ENCODE data around the gene USP36.

USP36 gene

GRCh38 chr17:78832541-78832810 is 8.1 kb downstream of the USP36 start:
- no peak overlapping the region for H3K4me3 ChIP-seq (ENCODE audit: insufficient read length, low read depth)
- H3K9ac ChIP-seq (ENCODE audit: insufficient read length, low read depth), result no peak overlapping the region
- H3K27me3 ChIP-seq (ENCODE audit: insufficient read depth, insufficient read length), result no peaks in the 10 kb centered on the region
- DNase-seq (ENCODE audit: low read depth, low spot score), result no peak
- no peak for TF ChIP-seq ZNF274 (IDR thresholded peaks at IDR 0.05; ENCODE audit: low read depth, low read length)
- TF ChIP-seq YY1 (IDR thresholded peaks at IDR 0.05; ENCODE audit: insufficient read depth, insufficient read length), result no peak
- TF ChIP-seq SUZ12 (IDR thresholded peaks at IDR 0.05; ENCODE audit: extremely low read depth, insufficient read depth, insufficient read length), result no peak
- H3K9me3 ChIP-seq (ENCODE audit: insufficient read depth, low read length), result no peaks in the 10 kb centered on the region
- no peaks in the 10 kb centered on the region for H3K4me1 ChIP-seq (ENCODE audit: insufficient read depth, insufficient read length)
- peaks cover 96% of the 10 kb centered on the region for H3K36me3 ChIP-seq (ENCODE audit: insufficient read depth, insufficient read length, low read length)

- Histone ChIP-seq H3K4me1 (ENCODE audit: insufficient read depth, insufficient read length) (no peaks in the 10 kb centered on the region), H3K9ac (ENCODE audit: insufficient read length, low read depth) (no peak overlapping the region), H3K9me3 (ENCODE audit: insufficient read depth, low read length) (no peaks in the 10 kb centered on the region), H3K4me3 (ENCODE audit: insufficient read length, low read depth) (no peak overlapping the region), H3K27me3 (ENCODE audit: insufficient read depth, insufficient read length) (no peaks in the 10 kb centered on the region), H3K36me3 (ENCODE audit: insufficient read depth, insufficient read length, low read length) (peaks cover 96% of the 10 kb centered on the region)
- no peak for TF ChIP-seq YY1 (IDR thresholded peaks at IDR 0.05; ENCODE audit: insufficient read depth, insufficient read length)
- TF ChIP-seq ZNF274 (IDR thresholded peaks at IDR 0.05; ENCODE audit: low read depth, low read length), result no peak
- TF ChIP-seq SUZ12 (IDR thresholded peaks at IDR 0.05; ENCODE audit: extremely low read depth, insufficient read depth, insufficient read length), result no peak
- DNase-seq (ENCODE audit: low read depth, low spot score), result no peak
Observed at GRCh38 chr17:78831688-78832540, 8.7 kb downstream of the USP36 start.

DNA sequence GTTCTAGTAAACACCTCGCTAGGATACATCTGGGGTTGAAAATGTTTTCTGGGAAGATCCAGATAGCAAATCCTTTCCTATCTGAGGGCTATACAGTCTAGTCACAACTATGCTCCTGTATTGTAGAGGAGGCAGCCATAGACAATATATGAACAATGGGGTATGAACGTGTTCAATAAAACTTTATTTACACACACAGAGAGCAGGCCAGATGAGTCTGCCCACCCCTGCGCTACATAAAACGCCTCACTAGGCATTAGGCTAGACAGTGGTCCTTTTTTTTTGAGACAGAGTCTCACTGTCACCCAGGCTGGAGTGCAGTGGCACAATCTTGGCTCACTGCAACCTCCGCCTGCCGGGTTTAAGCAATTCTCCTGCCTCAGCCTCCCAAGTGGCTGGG is 11.1 kb downstream of the USP36 start:
- H3K4me3 ChIP-seq (ENCODE audit: insufficient read length, low read depth), result no peak overlapping the region
- peaks cover 96% of the 10 kb centered on the region for H3K36me3 ChIP-seq (ENCODE audit: insufficient read depth, insufficient read length, low read length)
- H3K9ac ChIP-seq (ENCODE audit: insufficient read length, low read depth), result no peak overlapping the region
- H3K9me3 ChIP-seq (ENCODE audit: insufficient read depth, low read length), result no peaks in the 10 kb centered on the region
- H3K27me3 ChIP-seq (ENCODE audit: insufficient read depth, insufficient read length), result no peaks in the 10 kb centered on the region
- DNase-seq (ENCODE audit: low read depth, low spot score), result no peak
- TF ChIP-seq YY1 (IDR thresholded peaks at IDR 0.05; ENCODE audit: insufficient read depth, insufficient read length) (no peak), ZNF274 (IDR thresholded peaks at IDR 0.05; ENCODE audit: low read depth, low read length) (no peak), SUZ12 (IDR thresholded peaks at IDR 0.05; ENCODE audit: extremely low read depth, insufficient read depth, insufficient read length) (no peak)
- no peaks in the 10 kb centered on the region for H3K4me1 ChIP-seq (ENCODE audit: insufficient read depth, insufficient read length)

DNA sequence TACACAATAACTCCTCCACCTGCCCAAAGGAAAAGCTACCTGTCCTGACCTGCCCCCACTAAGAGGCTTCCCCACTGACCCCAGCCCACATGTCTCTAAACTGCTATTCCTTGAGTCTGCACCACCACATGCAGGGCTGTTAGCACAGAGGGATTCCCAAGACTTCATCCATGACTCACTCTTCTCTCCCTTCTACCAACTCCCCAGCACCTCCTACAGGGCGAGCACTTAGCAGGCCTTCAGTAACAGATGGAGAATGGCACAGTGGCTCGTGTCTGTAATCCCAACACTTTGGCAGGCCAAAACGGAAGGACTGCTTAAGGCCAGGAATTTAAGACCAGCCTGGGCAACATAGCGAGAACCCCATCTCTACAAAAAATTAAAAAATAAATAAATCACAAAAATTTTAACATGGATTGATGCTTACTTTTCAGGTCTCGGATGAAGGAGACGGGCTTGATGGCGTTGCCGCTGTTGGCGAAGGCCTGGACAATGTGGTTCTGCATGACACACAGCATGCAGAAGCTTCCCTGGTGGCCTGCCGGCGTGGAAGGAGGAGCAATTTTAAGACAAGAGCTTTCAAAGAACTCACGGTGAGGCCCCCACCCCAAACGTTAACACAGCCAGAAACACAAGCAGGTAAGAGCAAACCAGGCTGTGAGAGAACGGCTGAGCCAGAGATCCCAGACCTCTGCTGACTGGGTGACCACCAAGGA is 12.0 kb downstream of the USP36 start:
- no peak overlapping the region for H3K4me3 ChIP-seq (ENCODE audit: insufficient read length, low read depth)
- no peak for TF ChIP-seq YY1 (IDR thresholded peaks at IDR 0.05; ENCODE audit: insufficient read depth, insufficient read length)
- no peak overlapping the region for H3K9ac ChIP-seq (ENCODE audit: insufficient read length, low read depth)
- H3K9me3 ChIP-seq (ENCODE audit: insufficient read depth, low read length), result no peaks in the 10 kb centered on the region
- H3K4me1 ChIP-seq (ENCODE audit: insufficient read depth, insufficient read length), result no peaks in the 10 kb centered on the region
- H3K27me3 ChIP-seq (ENCODE audit: insufficient read depth, insufficient read length), result no peaks in the 10 kb centered on the region
- DNase-seq (ENCODE audit: low read depth, low spot score), result no peak
- peaks cover 96% of the 10 kb centered on the region for H3K36me3 ChIP-seq (ENCODE audit: insufficient read depth, insufficient read length, low read length)

DNA sequence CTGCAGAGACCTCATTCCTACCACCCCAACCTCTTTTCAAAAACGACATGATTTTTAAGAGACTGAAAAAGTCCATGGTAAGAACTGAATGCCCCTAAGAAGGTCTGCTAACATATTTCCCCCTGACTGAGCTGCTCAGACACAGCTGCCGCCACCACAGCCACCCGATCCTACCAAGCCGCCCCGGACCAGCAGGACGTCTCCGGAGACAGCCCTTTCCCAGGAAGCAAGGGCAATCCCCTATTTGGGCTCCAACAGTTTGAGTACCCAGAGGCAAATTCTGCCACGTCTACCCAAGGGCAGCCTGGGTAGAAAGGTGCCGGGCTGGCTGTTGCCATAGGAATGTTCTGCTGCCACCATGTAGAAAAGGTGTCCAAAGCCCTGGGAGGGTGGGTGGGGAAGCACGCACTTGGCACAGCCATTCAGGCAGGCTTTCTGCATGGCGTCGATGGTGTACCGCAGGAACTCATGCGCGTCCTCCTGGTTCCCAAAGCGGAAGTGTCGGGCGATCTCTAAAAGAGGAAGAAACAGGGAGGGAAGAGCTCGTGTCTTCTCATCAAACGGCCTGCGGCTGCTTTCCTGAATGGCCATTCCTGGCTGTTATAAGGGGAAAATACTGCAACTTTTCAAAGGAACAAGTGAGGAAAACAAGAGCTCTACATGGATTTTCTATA is 13.6 kb downstream of the USP36 start:
- Histone ChIP-seq H3K9me3 (ENCODE audit: insufficient read depth, low read length) (no peaks in the 10 kb centered on the region), H3K4me3 (ENCODE audit: insufficient read length, low read depth) (no peak overlapping the region), H3K27me3 (ENCODE audit: insufficient read depth, insufficient read length) (no peaks in the 10 kb centered on the region), H3K36me3 (ENCODE audit: insufficient read depth, insufficient read length, low read length) (peaks cover 94% of the 10 kb centered on the region), H3K4me1 (ENCODE audit: insufficient read depth, insufficient read length) (peaks cover 5% of the 10 kb centered on the region), H3K9ac (ENCODE audit: insufficient read length, low read depth) (no peak overlapping the region)
- TF ChIP-seq SUZ12 (IDR thresholded peaks at IDR 0.05; ENCODE audit: extremely low read depth, insufficient read depth, insufficient read length) (no peak), YY1 (IDR thresholded peaks at IDR 0.05; ENCODE audit: insufficient read depth, insufficient read length) (no peak), ZNF274 (IDR thresholded peaks at IDR 0.05; ENCODE audit: low read depth, low read length) (no peak)
- DNase-seq (ENCODE audit: low read depth, low spot score), result no peak

GRCh38 chr17:78826421-78826820 is 14.2 kb downstream of the USP36 start:
- no peak for DNase-seq (ENCODE audit: low read depth, low spot score)
- Histone ChIP-seq H3K4me1 (ENCODE audit: insufficient read depth, insufficient read length) (peaks cover 5% of the 10 kb centered on the region), H3K9ac (ENCODE audit: insufficient read length, low read depth) (no peak overlapping the region), H3K27me3 (ENCODE audit: insufficient read depth, insufficient read length) (no peaks in the 10 kb centered on the region), H3K4me3 (ENCODE audit: insufficient read length, low read depth) (no peak overlapping the region), H3K36me3 (ENCODE audit: insufficient read depth, insufficient read length, low read length) (peaks cover 94% of the 10 kb centered on the region), H3K9me3 (ENCODE audit: insufficient read depth, low read length) (no peaks in the 10 kb centered on the region)
- TF ChIP-seq YY1 (IDR thresholded peaks at IDR 0.05; ENCODE audit: insufficient read depth, insufficient read length) (no peak), ZNF274 (IDR thresholded peaks at IDR 0.05; ENCODE audit: low read depth, low read length) (no peak), SUZ12 (IDR thresholded peaks at IDR 0.05; ENCODE audit: extremely low read depth, insufficient read depth, insufficient read length) (no peak)

DNA sequence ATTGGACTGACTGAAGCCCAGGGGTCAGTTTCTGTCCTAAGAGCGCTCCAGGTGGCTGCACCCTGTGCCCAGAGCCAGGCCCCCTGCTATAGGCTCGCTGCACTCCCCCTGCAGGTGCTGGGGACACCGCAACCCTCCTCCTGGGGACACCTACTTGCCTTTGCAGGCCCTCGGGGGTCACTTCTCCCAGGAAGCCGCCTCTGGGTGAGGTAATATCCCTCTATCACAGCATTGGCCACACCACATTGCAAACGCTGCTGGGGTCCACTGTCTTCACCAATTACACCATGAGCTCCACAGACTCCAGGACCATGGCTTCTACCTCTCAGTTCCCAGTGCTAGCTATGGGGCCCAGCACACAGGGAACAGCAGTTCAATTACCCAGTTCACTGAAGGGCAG is 14.9 kb downstream of the USP36 start:
- H3K36me3 ChIP-seq (ENCODE audit: insufficient read depth, insufficient read length, low read length), result peaks cover 95% of the 10 kb centered on the region
- peaks cover 5% of the 10 kb centered on the region for H3K4me1 ChIP-seq (ENCODE audit: insufficient read depth, insufficient read length)
- no peak overlapping the region for H3K4me3 ChIP-seq (ENCODE audit: insufficient read length, low read depth)
- DNase-seq (ENCODE audit: low read depth, low spot score), result no peak
- no peak overlapping the region for H3K9ac ChIP-seq (ENCODE audit: insufficient read length, low read depth)
- no peaks in the 10 kb centered on the region for H3K9me3 ChIP-seq (ENCODE audit: insufficient read depth, low read length)
- TF ChIP-seq SUZ12 (IDR thresholded peaks at IDR 0.05; ENCODE audit: extremely low read depth, insufficient read depth, insufficient read length) (no peak), YY1 (IDR thresholded peaks at IDR 0.05; ENCODE audit: insufficient read depth, insufficient read length) (no peak), ZNF274 (IDR thresholded peaks at IDR 0.05; ENCODE audit: low read depth, low read length) (no peak)
- H3K27me3 ChIP-seq (ENCODE audit: insufficient read depth, insufficient read length), result no peaks in the 10 kb centered on the region
